PC-9 (cell line): ENCODE data around the gene MPZ. TPM values are rescaled to one million over a fixed set of nuclear protein-coding genes. Genes with fewer than 3 reads are reported as not detected.

Source experiments
- BruUV-seq: library from RNA; stranded (reverse); fragments of 400-500 nt; replicated peaks from 2 replicates; lab custom pipeline; 2021; lab: Mats Ljungman, UMichigan
- CTCF ChIA-PET: fragments of 300-600 bp; sonication (Branson Sonifier 250); formaldehyde crosslinking; loops from one replicate; lab custom pipeline; 2022; ENCODE audit warnings: antibody characterized with exemption; lab: Charles Lee
- POLR2A ChIA-PET: fragments of 300-600 bp; sonication (Branson Sonifier 250); formaldehyde crosslinking; loops from one replicate; lab custom pipeline; 2022; ENCODE audit warnings: antibody characterized with exemption; ENCODE audit not compliant: unreplicated experiment; lab: Charles Lee
- DNase-seq, 2 experiments: peaks; one replicate each; pipeline versions ENCODE4 v3.0.0 to v3.0.0-alpha.2; 2015 to 2022; ENCODE audit warnings: mixed read lengths in 1 of 2
- H2AFZ ChIP-seq: fragments of 200-600 bp; sonication (generic); 2 replicates; pipeline ENCODE4 v1.8.1; 2017; ENCODE audit warnings: antibody characterized with exemption
- H3F3A ChIP-seq: fragments of 200-600 bp; sonication (generic); 2 replicates; pipeline ENCODE4 v1.8.1; 2017; ENCODE audit warnings: antibody characterized with exemption, mild to moderate bottlenecking, low read depth; ENCODE audit not compliant: insufficient read depth
- H3K27ac ChIP-seq: fragments of 200-600 bp; sonication (generic); 2 replicates; pipeline ENCODE4 v1.6.1; 2016; ENCODE audit warnings: mixed run types
- H3K27me3 ChIP-seq: fragments of 200-600 bp; sonication (generic); 2 replicates; pipeline ENCODE4 v1.6.1; 2016; ENCODE audit warnings: low read depth, mixed run types; ENCODE audit not compliant: insufficient read depth
- H3K36me3 ChIP-seq: fragments of 200-600 bp; sonication (generic); 2 replicates; pipeline ENCODE4 v1.6.1; 2016; ENCODE audit warnings: low read depth, mixed run types
- H3K4me1 ChIP-seq: fragments of 200-600 bp; sonication (generic); replicated peaks from 2 replicates; pipeline ENCODE4 v1.6.1; 2016; ENCODE audit warnings: mixed run types; ENCODE audit not compliant: insufficient read depth
- H3K4me2 ChIP-seq: fragments of 200-600 bp; sonication (generic); 2 replicates; pipeline ENCODE4 v1.6.1; 2017; ENCODE audit warnings: mixed run types
- H3K4me3 ChIP-seq: fragments of 200-600 bp; sonication (generic); 2 replicates; pipeline ENCODE4 v1.6.1; 2016; ENCODE audit warnings: mixed run types
- H3K79me2 ChIP-seq: fragments of 200-600 bp; sonication (generic); 2 replicates; pipeline ENCODE4 v1.6.1; 2017; ENCODE audit warnings: low read depth, mixed run types
- H3K9me2 ChIP-seq: fragments of 200-600 bp; sonication (generic); 2 replicates; pipeline ENCODE4 v1.8.1; 2017; ENCODE audit warnings: mild to moderate bottlenecking; ENCODE audit not compliant: insufficient read depth
- H3K9me3 ChIP-seq: fragments of 200-600 bp; sonication (generic); 2 replicates; pipeline ENCODE4 v1.8.1; 2016; ENCODE audit warnings: low read depth; ENCODE audit not compliant: insufficient read depth
- H4K20me1 ChIP-seq: fragments of 200-600 bp; sonication (generic); 2 replicates; pipeline ENCODE4 v1.8.1; 2017; ENCODE audit not compliant: insufficient read depth
- EZH2 ChIP-seq: fragments of 200-600 bp; sonication (generic); IDR thresholded peaks from 2 replicates; pipeline ENCODE4 v1.8.0; 2017; ENCODE audit warnings: antibody characterized with exemption, low read depth
- intact Hi-C: fragments of 100-400 bp; cut with micrococcal nuclease; formaldehyde crosslinking; loops from one replicate; pipeline ENCODE4 v1.10.0; 2022; ENCODE audit not compliant: unreplicated experiment
- total RNA-seq: library from RNA; stranded (reverse); gene quantifications from 2 replicates; pipeline ENCODE4 v1.2.3, GENCODE V29; 2021
- TF ChIP-seq, protein P1 (sequence below): fragments of 200-600 bp; sonication (generic); conservative IDR thresholded peaks from 2 replicates; pipeline ENCODE4 v1.6.1; 2017; ENCODE audit warnings: mixed run types, antibody characterized with exemption, mild to moderate bottlenecking, moderate library complexity

MPZ gene
- total RNA-seq, 1 experiment from 2014 or later, result 0.39 TPM

DNA sequence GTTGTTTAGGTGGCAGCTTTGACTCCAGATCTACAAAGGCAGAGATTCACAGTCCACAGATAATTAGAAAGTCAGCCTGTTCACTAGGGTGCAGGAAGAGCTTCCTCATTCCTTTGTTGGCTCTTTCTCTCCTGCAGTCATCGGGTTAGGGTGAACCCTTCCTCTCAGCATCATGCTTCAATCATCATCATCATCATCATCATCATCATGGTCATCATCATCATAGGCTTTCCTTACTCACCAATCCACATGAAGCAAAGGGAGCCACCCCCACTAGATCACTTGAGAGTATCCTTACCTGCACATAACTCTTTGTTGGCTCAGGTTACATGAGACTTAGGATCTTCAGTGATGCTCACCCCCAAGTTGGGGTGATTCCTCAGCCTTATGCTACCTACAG lies 19.0 kb downstream of the MPZ start:
- Histone ChIP-seq H3K27ac (no peak overlapping the region), H3K9me3 (no peaks in the 10 kb centered on the region), H3K79me2 (no peaks in the 10 kb centered on the region), H4K20me1 (no peaks in the 10 kb centered on the region), H3K4me2 (no peak overlapping the region), H3K27me3 (peaks cover 13% of the 10 kb centered on the region; the same call in 1 of the 2 replicates), H3K36me3 (no peaks in the 10 kb centered on the region), H3F3A (no peaks in the 10 kb centered on the region), H3K9me2 (no peaks in the 10 kb centered on the region), H3K4me3 (no peak overlapping the region), H2AFZ (no peak overlapping the region), H3K4me1 (no peaks in the 10 kb centered on the region)
- POLR2A ChIA-PET, result no interaction called here
- BruUV-seq, result no TSS peak
- TF ChIP-seq EZH2, result no peak
- intact Hi-C loops, result loop anchor here (1.0 kb wide), 1 partner anchor 63 kb away; no protein-coding TSS in a partner anchor
- DNase-seq, result no peak
- CTCF ChIA-PET, result interaction anchor here (0.6 to 1.6 kb wide), 7 partner anchors 11 to 450 kb away, joined by 3 to 13 read pairs (median 4); partner anchors contain the start of genes NDUFS2 and TOMM40L

GRCh38 chr1:161287482-161288054 lies 22.2 kb downstream of the MPZ start:
- H3K27ac ChIP-seq, result no peak overlapping the region
- ChIA-PET CTCF (no interaction called here), POLR2A (no interaction called here)
- H3K4me2 ChIP-seq, result no peak overlapping the region
- H3K4me3 ChIP-seq, result no peak overlapping the region
- no peak for DNase-seq
- no peak for TF ChIP-seq EZH2
- TF ChIP-seq, protein P1, sequence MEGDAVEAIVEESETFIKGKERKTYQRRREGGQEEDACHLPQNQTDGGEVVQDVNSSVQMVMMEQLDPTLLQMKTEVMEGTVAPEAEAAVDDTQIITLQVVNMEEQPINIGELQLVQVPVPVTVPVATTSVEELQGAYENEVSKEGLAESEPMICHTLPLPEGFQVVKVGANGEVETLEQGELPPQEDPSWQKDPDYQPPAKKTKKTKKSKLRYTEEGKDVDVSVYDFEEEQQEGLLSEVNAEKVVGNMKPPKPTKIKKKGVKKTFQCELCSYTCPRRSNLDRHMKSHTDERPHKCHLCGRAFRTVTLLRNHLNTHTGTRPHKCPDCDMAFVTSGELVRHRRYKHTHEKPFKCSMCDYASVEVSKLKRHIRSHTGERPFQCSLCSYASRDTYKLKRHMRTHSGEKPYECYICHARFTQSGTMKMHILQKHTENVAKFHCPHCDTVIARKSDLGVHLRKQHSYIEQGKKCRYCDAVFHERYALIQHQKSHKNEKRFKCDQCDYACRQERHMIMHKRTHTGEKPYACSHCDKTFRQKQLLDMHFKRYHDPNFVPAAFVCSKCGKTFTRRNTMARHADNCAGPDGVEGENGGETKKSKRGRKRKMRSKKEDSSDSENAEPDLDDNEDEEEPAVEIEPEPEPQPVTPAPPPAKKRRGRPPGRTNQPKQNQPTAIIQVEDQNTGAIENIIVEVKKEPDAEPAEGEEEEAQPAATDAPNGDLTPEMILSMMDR, result no peak
- no peaks in the 10 kb centered on the region for H3K9me2 ChIP-seq
- no peak overlapping the region for H2AFZ ChIP-seq
- no TSS peak for BruUV-seq
- H3K79me2 ChIP-seq, result no peaks in the 10 kb centered on the region
- H3F3A ChIP-seq, result no peaks in the 10 kb centered on the region
- no peaks in the 10 kb centered on the region for H3K9me3 ChIP-seq
- H4K20me1 ChIP-seq, result no peaks in the 10 kb centered on the region
- intact Hi-C loops, result no loop called here
- H3K27me3 ChIP-seq, result peaks cover 45% of the 10 kb centered on the region
- H3K4me1 ChIP-seq, result no peaks in the 10 kb centered on the region
- H3K36me3 ChIP-seq, result no peaks in the 10 kb centered on the region

DNA sequence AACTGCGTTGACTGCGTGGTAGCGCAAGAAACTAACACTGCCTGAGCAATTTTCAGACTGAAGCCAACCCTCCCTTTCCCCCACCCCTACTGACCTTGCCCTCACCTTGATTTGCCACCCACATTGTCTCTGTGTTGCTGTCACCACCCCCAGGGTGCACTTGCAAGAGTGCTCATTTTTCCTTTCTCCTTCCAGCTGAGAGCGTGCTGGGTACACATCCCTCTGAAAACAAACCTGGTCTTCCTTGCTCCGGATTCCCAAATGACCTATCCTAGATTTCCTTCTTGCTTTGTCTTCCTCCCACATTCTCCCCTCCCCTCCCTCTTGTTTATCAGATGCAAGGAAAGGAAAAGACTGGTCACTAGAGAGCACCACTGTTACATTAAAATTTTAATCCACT lies 24.2 kb downstream of the MPZ start:
- Histone ChIP-seq H3K36me3 (no peaks in the 10 kb centered on the region), H3K27ac (no peak overlapping the region), H3F3A (no peaks in the 10 kb centered on the region), H2AFZ (no peak overlapping the region), H4K20me1 (no peaks in the 10 kb centered on the region), H3K9me2 (no peaks in the 10 kb centered on the region), H3K27me3 (peaks cover 48% of the 10 kb centered on the region), H3K9me3 (no peaks in the 10 kb centered on the region), H3K79me2 (no peaks in the 10 kb centered on the region), H3K4me2 (no peak overlapping the region), H3K4me1 (no peaks in the 10 kb centered on the region), H3K4me3 (no peak overlapping the region)
- no peak for DNase-seq
- intact Hi-C loops, result no loop called here
- POLR2A ChIA-PET, result interaction anchor here (0.6 kb wide), 1 partner anchor 149 kb away, joined by 4 read pairs; no protein-coding TSS in a partner anchor
- TF ChIP-seq EZH2, result no peak
- TF ChIP-seq, protein P1, result no peak
- no TSS peak for BruUV-seq
- CTCF ChIA-PET, result no interaction called here
